OCI-LY1 (cell line): ENCODE measurements around the gene MTMR3.

Source experiments
- H2AFZ ChIP-seq: fragments of 200-600 bp; sonication (generic), shearing (Covaris generic); 2 replicates; pipeline ENCODE4 v1.6.0; 2014; ENCODE audit warnings: antibody characterized with exemption, mild to moderate bottlenecking, low read length
- H3F3A ChIP-seq: fragments of 200-600 bp; sonication (generic), shearing (Covaris generic); 2 replicates; pipeline ENCODE4 v1.6.0; 2014; ENCODE audit warnings: mild to moderate bottlenecking, antibody characterized with exemption, low read length, moderate library complexity; ENCODE audit not compliant: insufficient read depth
- H3K27ac ChIP-seq: fragments of 200-600 bp; sonication (generic); 2 replicates; pipeline ENCODE4 v1.5.1; 2014; ENCODE audit warnings: low read length, mixed run types, mild to moderate bottlenecking, low read depth; ENCODE audit not compliant: poor library complexity, severe bottlenecking
- H3K27me3 ChIP-seq: fragments of 200-600 bp; sonication (generic); 2 replicates; pipeline ENCODE4 v1.6.0; 2014; ENCODE audit warnings: antibody characterized with exemption, mild to moderate bottlenecking, low read length, moderate library complexity; ENCODE audit not compliant: insufficient read depth
- H3K36me3 ChIP-seq: fragments of 200-600 bp; sonication (generic); 2 replicates; pipeline ENCODE4 v1.6.1; 2014; ENCODE audit warnings: mild to moderate bottlenecking, antibody characterized with exemption, low read length, moderate library complexity, mixed read lengths; ENCODE audit not compliant: insufficient read depth
- H3K4me1 ChIP-seq: fragments of 200-600 bp; sonication (generic); 2 replicates; pipeline ENCODE4 v1.5.1; 2014; ENCODE audit warnings: mild to moderate bottlenecking, low read length, moderate library complexity; ENCODE audit not compliant: insufficient read depth, severe bottlenecking
- H3K4me2 ChIP-seq: fragments of 200-600 bp; sonication (generic), shearing (Covaris generic); 2 replicates; pipeline ENCODE4 v1.6.1; 2014; ENCODE audit warnings: low read length
- H3K4me3 ChIP-seq: fragments of 200-600 bp; sonication (generic); 2 replicates; pipeline ENCODE4 v1.5.1; 2014; ENCODE audit warnings: low read length, low read depth, mild to moderate bottlenecking, mixed read lengths; ENCODE audit not compliant: poor library complexity, severe bottlenecking
- H3K79me2 ChIP-seq: fragments of 200-600 bp; shearing (Covaris generic); 2 replicates; pipeline ENCODE4 v1.6.1; 2016; ENCODE audit warnings: mixed run types, low read length, mixed read lengths; ENCODE audit not compliant: insufficient read depth
- H3K9ac ChIP-seq: fragments of 200-600 bp; sonication (generic), shearing (Covaris generic); 2 replicates; pipeline ENCODE4 v1.6.1; 2014; ENCODE audit warnings: mild to moderate bottlenecking, low read length, mixed read lengths
- H3K9me2 ChIP-seq: fragments of 200-600 bp; sonication (generic), shearing (Covaris generic); 2 replicates; pipeline ENCODE4 v1.6.1; 2014; ENCODE audit warnings: low read depth, mild to moderate bottlenecking, low read length, mixed read lengths
- H3K9me3 ChIP-seq: fragments of 200-600 bp; shearing (Covaris generic); 2 replicates; pipeline ENCODE4 v1.6.1; 2014; ENCODE audit warnings: low read length, mixed read lengths
- H4K20me1 ChIP-seq: fragments of 200-600 bp; sonication (generic), shearing (Covaris generic); 2 replicates; pipeline ENCODE4 v1.6.0; 2016; ENCODE audit warnings: mild to moderate bottlenecking, low read length; ENCODE audit not compliant: insufficient read depth
- EZH2 ChIP-seq: fragments of 200-600 bp; sonication (generic), shearing (Covaris generic); IDR thresholded peaks from 2 replicates; pipeline ENCODE4 v1.8.0; 2017; ENCODE audit warnings: borderline replicate concordance, mixed run types, mild to moderate bottlenecking, antibody characterized with exemption, low read length, moderate library complexity, mixed read lengths
- TF ChIP-seq, protein P1 (sequence below): fragments of 200-600 bp; sonication (generic), shearing (Covaris generic); IDR thresholded peaks from 2 replicates; pipeline ENCODE4 v1.5.1; 2017; ENCODE audit warnings: mild to moderate bottlenecking, antibody characterized with exemption, low read length, moderate library complexity, mixed read lengths

Gene MTMR3

DNA sequence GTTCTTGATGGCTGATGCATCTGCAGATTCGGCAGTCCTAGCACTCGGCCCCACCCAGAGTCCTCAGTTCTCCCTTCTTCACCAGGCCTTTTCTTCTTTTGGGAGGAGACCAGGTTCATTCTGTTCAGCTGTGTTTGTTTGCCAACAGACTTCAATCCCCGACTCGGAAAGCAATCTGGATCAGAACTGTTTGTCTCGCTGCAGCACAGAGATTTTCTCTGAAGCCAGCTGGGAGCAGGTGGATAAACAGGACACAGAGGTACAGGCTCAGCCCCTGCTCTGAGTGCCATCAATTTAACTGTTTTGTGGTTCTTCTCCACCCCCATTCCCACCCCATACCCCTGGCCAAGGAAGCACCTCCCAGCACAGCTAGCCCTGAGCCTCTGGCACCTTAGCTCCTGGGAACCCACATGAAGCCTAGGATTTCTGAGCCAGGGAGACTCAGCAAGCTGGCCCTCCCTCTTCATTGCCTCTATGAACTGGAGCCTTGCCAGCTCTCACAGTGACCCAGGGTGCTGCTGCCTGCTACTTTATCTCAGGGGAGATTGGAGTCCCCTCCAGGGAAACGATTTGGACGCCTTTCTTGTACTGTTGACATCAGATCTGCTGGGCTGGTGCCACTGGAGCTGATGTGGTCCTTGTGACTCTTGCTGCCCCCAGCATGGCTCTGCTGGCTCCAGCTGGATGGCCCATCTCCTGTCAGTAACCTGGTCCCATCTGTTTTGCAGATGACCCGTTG lies 139.1 kb downstream of the MTMR3 start:
- H3K4me2 ChIP-seq: no peak overlapping the region
- no peaks in the 10 kb centered on the region for H3K9me2 ChIP-seq
- no peak overlapping the region for H3K4me3 ChIP-seq
- H3K9ac ChIP-seq: no peak overlapping the region
- no peak overlapping the region for H3K27ac ChIP-seq
- no peaks in the 10 kb centered on the region for H4K20me1 ChIP-seq
- H3K27me3 ChIP-seq: no peaks in the 10 kb centered on the region
- no peak overlapping the region for H2AFZ ChIP-seq
- peaks cover 67% of the 10 kb centered on the region for H3K36me3 ChIP-seq
- no peaks in the 10 kb centered on the region for H3F3A ChIP-seq
- no peaks in the 10 kb centered on the region for H3K79me2 ChIP-seq
- no peaks in the 10 kb centered on the region for H3K4me1 ChIP-seq
- no peaks in the 10 kb centered on the region for H3K9me3 ChIP-seq
- no peak for TF ChIP-seq EZH2
- TF ChIP-seq, protein P1, sequence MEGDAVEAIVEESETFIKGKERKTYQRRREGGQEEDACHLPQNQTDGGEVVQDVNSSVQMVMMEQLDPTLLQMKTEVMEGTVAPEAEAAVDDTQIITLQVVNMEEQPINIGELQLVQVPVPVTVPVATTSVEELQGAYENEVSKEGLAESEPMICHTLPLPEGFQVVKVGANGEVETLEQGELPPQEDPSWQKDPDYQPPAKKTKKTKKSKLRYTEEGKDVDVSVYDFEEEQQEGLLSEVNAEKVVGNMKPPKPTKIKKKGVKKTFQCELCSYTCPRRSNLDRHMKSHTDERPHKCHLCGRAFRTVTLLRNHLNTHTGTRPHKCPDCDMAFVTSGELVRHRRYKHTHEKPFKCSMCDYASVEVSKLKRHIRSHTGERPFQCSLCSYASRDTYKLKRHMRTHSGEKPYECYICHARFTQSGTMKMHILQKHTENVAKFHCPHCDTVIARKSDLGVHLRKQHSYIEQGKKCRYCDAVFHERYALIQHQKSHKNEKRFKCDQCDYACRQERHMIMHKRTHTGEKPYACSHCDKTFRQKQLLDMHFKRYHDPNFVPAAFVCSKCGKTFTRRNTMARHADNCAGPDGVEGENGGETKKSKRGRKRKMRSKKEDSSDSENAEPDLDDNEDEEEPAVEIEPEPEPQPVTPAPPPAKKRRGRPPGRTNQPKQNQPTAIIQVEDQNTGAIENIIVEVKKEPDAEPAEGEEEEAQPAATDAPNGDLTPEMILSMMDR: no peak

DNA sequence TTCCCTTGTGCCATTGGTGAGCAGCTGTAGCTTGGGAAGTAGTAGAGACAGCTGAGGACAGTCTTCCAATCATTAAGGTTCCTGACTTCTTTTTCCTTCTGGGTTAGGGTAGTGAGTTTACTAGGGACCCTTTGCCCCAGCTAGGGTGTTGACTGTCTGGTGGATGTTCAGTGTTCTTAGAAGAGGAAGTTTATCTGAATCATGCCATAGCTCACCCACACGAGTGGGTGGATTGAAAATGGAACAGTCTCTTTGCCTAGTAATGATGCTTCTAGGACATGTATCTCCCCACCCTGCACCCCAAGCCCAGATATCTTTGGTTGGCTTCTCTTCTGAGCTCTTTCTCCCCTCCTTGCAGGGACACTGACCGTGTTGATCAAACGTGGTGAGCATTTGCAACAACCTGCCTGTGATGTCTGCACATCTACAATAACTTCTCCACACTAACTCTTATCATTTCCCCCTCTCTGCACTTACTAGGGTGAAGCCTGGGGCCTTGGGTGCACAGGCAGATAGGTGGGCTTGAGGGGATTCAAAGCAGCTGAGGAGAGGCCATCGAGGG lies 140.2 kb downstream of the MTMR3 start:
- no peak overlapping the region for H3K4me2 ChIP-seq
- no peaks in the 10 kb centered on the region for H3K4me1 ChIP-seq
- no peaks in the 10 kb centered on the region for H3K9me2 ChIP-seq
- H3K79me2 ChIP-seq: no peaks in the 10 kb centered on the region
- no peaks in the 10 kb centered on the region for H3K9me3 ChIP-seq
- peaks cover 56% of the 10 kb centered on the region for H3K36me3 ChIP-seq
- H3K9ac ChIP-seq: no peak overlapping the region
- H3K27ac ChIP-seq: no peak overlapping the region
- no peaks in the 10 kb centered on the region for H3F3A ChIP-seq
- no peak overlapping the region for H3K4me3 ChIP-seq
- no peak overlapping the region for H2AFZ ChIP-seq
- H3K27me3 ChIP-seq: no peaks in the 10 kb centered on the region
- no peaks in the 10 kb centered on the region for H4K20me1 ChIP-seq
- no peak for TF ChIP-seq EZH2

DNA sequence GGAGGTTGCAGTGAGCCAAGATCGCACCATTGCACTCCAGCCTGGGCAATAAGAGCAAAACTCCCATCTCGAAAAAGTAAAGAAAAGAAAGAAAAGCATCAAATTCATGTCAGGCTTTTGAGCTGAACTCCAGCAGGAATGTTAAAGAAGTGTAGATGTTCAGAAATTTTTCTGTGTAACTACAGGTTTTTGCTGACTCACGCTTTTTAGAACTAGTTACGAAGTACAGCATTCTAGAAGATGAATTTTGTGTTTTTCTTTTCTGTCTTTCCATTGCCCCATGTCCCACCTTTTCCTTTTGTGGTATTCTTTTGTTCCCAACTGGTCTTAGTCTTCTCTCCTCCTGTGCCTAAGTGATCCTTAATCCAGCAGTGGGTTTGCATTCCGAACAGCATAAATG lies 141.3 kb downstream of the MTMR3 start:
- H3K79me2 ChIP-seq: no peaks in the 10 kb centered on the region
- no peaks in the 10 kb centered on the region for H3K9me2 ChIP-seq
- no peak overlapping the region for H3K27ac ChIP-seq
- TF ChIP-seq, protein P1: no peak
- no peak for TF ChIP-seq EZH2
- no peaks in the 10 kb centered on the region for H3F3A ChIP-seq
- no peak overlapping the region for H3K4me2 ChIP-seq
- no peaks in the 10 kb centered on the region for H3K4me1 ChIP-seq
- no peak overlapping the region for H3K9ac ChIP-seq
- H2AFZ ChIP-seq: no peak overlapping the region
- H3K4me3 ChIP-seq: no peak overlapping the region
- H3K36me3 ChIP-seq: peaks cover 56% of the 10 kb centered on the region
- no peaks in the 10 kb centered on the region for H3K9me3 ChIP-seq
- H4K20me1 ChIP-seq: no peaks in the 10 kb centered on the region
- H3K27me3 ChIP-seq: no peaks in the 10 kb centered on the region

DNA sequence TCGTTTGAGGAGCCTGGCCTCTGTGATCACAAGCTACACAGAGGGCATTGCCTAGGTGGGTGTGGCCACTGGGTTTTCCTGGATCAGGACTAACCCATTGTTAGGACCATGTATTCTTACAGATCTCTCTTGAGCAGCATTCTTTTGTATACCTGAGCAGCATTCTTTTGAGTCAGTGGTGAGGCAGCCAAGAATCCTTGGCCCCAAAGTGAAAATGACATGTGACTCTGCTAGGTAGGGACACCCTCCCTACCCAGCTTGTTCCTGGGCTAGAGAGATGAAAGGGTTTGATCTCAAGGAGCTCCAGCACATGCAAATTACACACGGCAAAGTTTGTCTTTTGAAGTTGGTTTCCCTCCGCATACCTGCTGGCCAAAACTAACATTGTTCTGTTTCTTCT lies 142.2 kb downstream of the MTMR3 start:
- H3F3A ChIP-seq: no peaks in the 10 kb centered on the region
- H3K4me1 ChIP-seq: no peaks in the 10 kb centered on the region
- H3K36me3 ChIP-seq: peaks cover 47% of the 10 kb centered on the region
- no peaks in the 10 kb centered on the region for H3K27me3 ChIP-seq
- no peaks in the 10 kb centered on the region for H3K9me2 ChIP-seq
- H3K9me3 ChIP-seq: no peaks in the 10 kb centered on the region
- no peak overlapping the region for H3K27ac ChIP-seq
- TF ChIP-seq, protein P1: no peak
- TF ChIP-seq EZH2: no peak
- H3K4me3 ChIP-seq: no peak overlapping the region
- H3K79me2 ChIP-seq: no peaks in the 10 kb centered on the region
- H3K9ac ChIP-seq: no peak overlapping the region
- no peak overlapping the region for H2AFZ ChIP-seq
- H4K20me1 ChIP-seq: no peaks in the 10 kb centered on the region
- no peak overlapping the region for H3K4me2 ChIP-seq
